Duodenal mucosa (tissue), 2 donors: ENCODE results near the gene MASP2.

Experiments
- H3K27ac ChIP-seq: one replicate; pipeline ENCODE4 v1.7.0; 2013; ENCODE audit warnings: low read depth, low read length
- H3K27me3 ChIP-seq, 2 donors: one replicate each; pipeline ENCODE4 v1.7.0; 2013; ENCODE audit warnings: low read length in 2 of 2, control low read depth in 1 of 2; ENCODE audit not compliant: insufficient read depth in 2 of 2, control insufficient read depth in 1 of 2
- H3K36me3 ChIP-seq, 2 donors: one replicate each; pipeline ENCODE4 v1.7.0; 2013; ENCODE audit warnings: low read length in 2 of 2, control low read depth in 1 of 2; ENCODE audit not compliant: insufficient read depth in 2 of 2, control insufficient read depth in 1 of 2
- H3K4me1 ChIP-seq, 2 donors: one replicate each; pipeline ENCODE4 v1.7.0; 2013; ENCODE audit warnings: low read length in 2 of 2, control low read depth in 1 of 2; ENCODE audit not compliant: insufficient read depth in 2 of 2, control insufficient read depth in 1 of 2
- H3K4me3 ChIP-seq, 2 donors: one replicate each; pipeline ENCODE4 v1.7.0; 2013; ENCODE audit warnings: low read length in 2 of 2, low read depth in 1 of 2
- H3K9ac ChIP-seq, 2 donors: one replicate each; pipeline ENCODE4 v1.7.0; 2013; ENCODE audit warnings: low read length in 2 of 2, low read depth in 1 of 2
- H3K9me3 ChIP-seq, 2 donors: one replicate each; pipeline ENCODE4 v1.7.0; 2013; ENCODE audit warnings: low read length in 2 of 2, control low read depth in 1 of 2; ENCODE audit not compliant: control insufficient read depth in 1 of 2

MASP2 gene

DNA sequence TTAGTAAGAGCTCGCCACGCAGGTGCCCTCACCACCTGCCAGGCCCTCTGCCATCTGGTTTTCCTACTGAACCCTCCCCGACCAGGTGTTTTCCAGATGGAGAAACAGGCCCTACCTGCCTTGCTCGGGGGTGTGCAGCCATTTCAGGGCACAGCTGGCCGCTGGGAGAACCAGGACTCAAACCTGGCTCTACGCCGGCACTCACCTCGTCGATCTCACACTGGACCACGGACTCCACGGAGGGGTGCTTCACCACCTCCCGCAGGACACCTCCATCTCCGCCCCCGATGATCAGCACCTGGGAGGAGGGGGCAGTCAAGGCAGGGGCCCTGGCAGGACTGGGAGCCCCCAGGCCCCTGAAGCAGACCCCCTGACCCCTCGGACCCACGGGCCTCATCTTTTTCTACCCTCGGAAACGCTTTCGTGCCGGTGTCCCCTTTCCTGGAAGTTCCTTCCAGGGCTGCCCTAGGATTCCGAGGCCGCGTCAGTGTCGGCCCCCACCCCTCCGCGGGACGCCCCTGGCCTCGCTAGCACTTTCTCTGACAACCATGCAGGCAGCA is 11.6 kb upstream of the MASP2 start:
- H3K27ac ChIP-seq = no peak overlapping the region
- no peaks in the 10 kb centered on the region for H3K27me3 ChIP-seq
- peak overlapping the region; percentile 56 to 77 for H3K9ac ChIP-seq
- H3K4me1 ChIP-seq = peaks cover 14 to 25% of the 10 kb centered on the region in 2 donors
- peak overlapping the region; percentile 71 to 83 for H3K4me3 ChIP-seq
- peaks cover 0 to 22% of the 10 kb centered on the region in 2 donors for H3K36me3 ChIP-seq
- H3K9me3 ChIP-seq = no peaks in the 10 kb centered on the region

DNA sequence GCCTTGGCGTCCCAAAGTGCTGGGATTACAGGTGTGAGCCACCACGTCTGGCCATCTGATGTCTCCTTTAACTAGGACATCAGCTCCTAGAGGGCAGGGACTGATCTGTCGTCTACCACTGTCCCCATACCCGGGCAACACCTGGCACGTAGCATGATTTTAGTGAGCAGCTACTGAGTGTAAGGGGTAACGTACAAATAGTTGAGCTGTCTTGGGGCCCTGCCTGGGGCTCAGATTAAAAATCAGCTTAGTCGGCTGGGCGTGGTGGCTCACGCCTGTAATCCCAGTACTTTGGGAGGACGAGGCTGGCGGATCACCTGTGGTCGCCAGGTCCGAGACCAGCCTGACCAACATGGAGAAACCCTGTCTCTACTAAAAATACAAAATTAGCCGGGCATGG is 11.0 kb upstream of the MASP2 start:
- H3K27ac ChIP-seq = no peak overlapping the region
- H3K4me1 ChIP-seq = peaks cover 15 to 27% of the 10 kb centered on the region in 2 donors
- peaks cover 0 to 22% of the 10 kb centered on the region in 2 donors for H3K36me3 ChIP-seq
- no peak overlapping the region for H3K4me3 ChIP-seq
- no peak overlapping the region for H3K9ac ChIP-seq
- no peaks in the 10 kb centered on the region for H3K9me3 ChIP-seq
- H3K27me3 ChIP-seq = no peaks in the 10 kb centered on the region

DNA sequence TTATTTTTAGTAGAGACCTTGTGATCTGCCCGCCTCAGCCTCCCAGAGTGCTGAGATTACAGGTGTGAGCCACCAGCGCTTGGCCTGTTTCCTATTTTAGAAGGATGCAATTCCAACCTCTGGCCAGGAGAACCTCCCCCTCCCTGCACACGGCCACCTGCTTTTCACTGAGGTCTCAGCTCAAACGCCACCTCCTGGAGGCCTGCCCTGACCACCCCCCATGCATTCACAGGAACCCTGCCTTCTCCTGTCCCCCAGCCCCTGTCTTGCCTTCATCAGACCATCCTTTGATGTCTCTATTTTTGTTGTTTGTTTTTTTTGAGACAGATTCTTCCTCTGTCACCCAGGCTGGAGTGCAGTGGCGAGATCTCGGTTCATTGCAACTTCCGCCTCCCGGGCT is 10.4 kb upstream of the MASP2 start:
- Histone ChIP-seq H3K4me3 (no peak overlapping the region), H3K4me1 (peaks cover 18 to 32% of the 10 kb centered on the region in 2 donors), H3K9me3 (no peaks in the 10 kb centered on the region), H3K27ac (no peak overlapping the region), H3K36me3 (peaks cover 0 to 22% of the 10 kb centered on the region in 2 donors), H3K27me3 (no peaks in the 10 kb centered on the region), H3K9ac (no peak overlapping the region)

DNA sequence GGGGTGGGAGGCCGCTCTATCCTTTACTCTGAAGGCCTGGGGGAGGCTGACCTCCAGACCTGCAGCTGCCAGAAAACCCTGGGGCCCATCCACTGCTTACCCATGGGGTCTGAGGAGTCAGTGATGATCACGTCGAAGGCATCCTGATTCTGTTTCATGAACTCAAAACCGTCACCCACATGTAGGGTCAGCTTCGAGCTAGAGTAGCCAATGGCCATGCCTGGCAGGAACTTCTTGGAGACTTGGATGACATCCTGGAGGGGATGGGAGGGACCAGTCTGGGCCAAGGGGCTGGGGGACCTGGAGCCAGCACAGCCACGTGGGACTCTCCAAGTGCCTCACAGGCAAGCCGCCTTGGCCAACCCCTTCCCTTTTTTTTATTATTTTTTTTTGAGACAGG is 9.5 kb upstream of the MASP2 start:
- Histone ChIP-seq H3K36me3 (peaks cover 0 to 22% of the 10 kb centered on the region in 2 donors), H3K9ac (no peak overlapping the region)

DNA sequence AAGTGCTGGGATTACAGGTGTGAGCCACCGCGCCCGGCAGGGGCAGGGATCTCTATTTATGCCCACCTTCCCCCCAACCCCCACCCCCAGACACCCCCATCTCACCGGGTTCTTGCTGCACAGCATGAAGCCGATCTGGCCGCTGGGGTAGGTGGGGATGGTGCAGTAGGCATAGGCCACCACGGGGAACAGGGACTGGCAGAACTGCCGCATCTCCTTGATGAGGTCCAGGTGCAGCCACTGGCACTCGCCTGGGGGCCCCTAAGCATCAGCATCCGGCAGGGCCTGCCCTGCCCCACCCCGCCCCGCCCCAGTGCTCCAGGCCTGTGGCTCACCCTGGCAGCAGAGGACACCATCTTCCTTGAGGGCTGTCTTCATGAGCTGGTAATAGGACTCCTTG is 8.6 kb upstream of the MASP2 start:
- Histone ChIP-seq H3K36me3 (peaks cover 0 to 22% of the 10 kb centered on the region in 2 donors), H3K9ac (no peak overlapping the region), H3K27ac (no peak overlapping the region), H3K27me3 (no peaks in the 10 kb centered on the region), H3K9me3 (no peaks in the 10 kb centered on the region), H3K4me1 (peaks cover 14 to 23% of the 10 kb centered on the region in 2 donors), H3K4me3 (no peak overlapping the region)

More for the DNA sequence above, 9.5 kb upstream of the MASP2 start:
- Histone ChIP-seq H3K9me3 (no peaks in the 10 kb centered on the region), H3K4me3 (no peak overlapping the region), H3K27me3 (no peaks in the 10 kb centered on the region), H3K4me1 (peaks cover 18 to 30% of the 10 kb centered on the region in 2 donors), H3K27ac (no peak overlapping the region)

DNA sequence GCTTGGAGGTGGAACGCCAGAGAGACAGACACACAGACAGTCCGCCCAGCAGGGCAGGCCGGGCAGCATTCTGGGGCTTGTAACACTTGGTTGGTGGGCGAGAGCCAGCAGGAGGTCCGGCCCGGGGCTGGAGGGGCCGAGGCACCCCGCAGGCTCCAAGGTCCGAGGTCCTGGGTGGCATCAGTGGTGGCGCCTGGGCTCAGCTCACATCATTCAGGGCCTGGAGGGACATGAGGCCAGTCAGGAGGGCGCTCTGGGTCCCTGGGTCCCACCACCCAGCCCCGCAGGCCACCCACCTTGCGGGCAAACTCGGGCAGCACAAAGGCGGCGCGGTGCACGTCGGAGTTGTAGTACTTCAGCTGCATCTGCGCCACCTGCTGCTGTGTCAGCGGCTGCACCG is 7.6 kb upstream of the MASP2 start:
- no peak overlapping the region for H3K4me3 ChIP-seq
- H3K4me1 ChIP-seq = peaks cover 13 to 20% of the 10 kb centered on the region in 2 donors
- no peak overlapping the region for H3K9ac ChIP-seq
- H3K36me3 ChIP-seq = peaks cover 0 to 22% of the 10 kb centered on the region in 2 donors
- H3K9me3 ChIP-seq = no peaks in the 10 kb centered on the region
- H3K27me3 ChIP-seq = no peaks in the 10 kb centered on the region
- H3K27ac ChIP-seq = no peak overlapping the region

DNA sequence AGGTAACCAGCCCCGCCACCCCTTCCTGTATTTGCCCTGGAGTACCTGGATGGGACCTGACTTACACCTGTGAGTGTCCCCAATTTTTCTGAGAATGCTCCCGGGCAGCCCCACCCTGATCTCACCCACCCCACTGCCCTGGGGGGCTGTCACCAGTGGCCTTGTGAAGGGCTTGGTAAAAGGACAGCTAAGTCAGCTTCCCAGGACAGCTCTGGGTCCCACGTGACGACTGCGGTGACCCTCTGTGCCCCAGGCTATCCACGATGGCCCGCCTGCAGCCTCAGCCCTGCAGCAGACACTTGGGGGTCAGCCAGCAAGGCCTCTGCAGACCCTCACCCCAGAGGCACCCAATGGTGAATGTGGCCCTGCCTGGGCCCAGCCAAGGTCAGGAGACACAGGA is 7.1 kb upstream of the MASP2 start:
- H3K4me3 ChIP-seq = no peak overlapping the region

DNA sequence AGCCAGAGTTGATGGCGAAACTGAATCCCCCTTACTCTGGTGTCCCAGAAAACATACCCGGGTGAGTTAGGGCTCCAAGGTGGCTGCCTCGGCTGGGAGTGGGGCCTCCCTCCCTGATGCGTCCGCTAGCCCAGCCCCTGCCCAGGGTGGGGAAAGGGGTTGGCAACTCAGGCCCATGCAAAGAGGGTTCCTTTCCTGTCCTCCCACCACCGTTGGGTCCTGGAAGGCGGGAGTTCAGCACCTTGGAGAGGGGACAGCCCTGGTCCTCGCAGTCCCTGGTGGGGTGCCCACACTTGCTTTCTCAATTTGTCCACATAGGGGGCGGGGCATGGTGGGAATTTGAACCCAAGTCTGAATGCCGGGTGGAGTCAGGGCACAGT is 6.7 kb upstream of the MASP2 start:
- H3K27me3 ChIP-seq = no peaks in the 10 kb centered on the region
- no peak overlapping the region for H3K9ac ChIP-seq
- H3K27ac ChIP-seq = no peak overlapping the region
- H3K4me3 ChIP-seq = no peak overlapping the region
- no peaks in the 10 kb centered on the region for H3K9me3 ChIP-seq
- peaks cover 8 to 13% of the 10 kb centered on the region in 2 donors for H3K4me1 ChIP-seq
- peaks cover 0 to 22% of the 10 kb centered on the region in 2 donors for H3K36me3 ChIP-seq

More for the DNA sequence above, 7.1 kb upstream of the MASP2 start:
- Histone ChIP-seq H3K36me3 (peaks cover 0 to 22% of the 10 kb centered on the region in 2 donors), H3K27ac (no peak overlapping the region), H3K9ac (no peak overlapping the region), H3K27me3 (no peaks in the 10 kb centered on the region), H3K9me3 (no peaks in the 10 kb centered on the region), H3K4me1 (peaks cover 12 to 17% of the 10 kb centered on the region in 2 donors)

DNA sequence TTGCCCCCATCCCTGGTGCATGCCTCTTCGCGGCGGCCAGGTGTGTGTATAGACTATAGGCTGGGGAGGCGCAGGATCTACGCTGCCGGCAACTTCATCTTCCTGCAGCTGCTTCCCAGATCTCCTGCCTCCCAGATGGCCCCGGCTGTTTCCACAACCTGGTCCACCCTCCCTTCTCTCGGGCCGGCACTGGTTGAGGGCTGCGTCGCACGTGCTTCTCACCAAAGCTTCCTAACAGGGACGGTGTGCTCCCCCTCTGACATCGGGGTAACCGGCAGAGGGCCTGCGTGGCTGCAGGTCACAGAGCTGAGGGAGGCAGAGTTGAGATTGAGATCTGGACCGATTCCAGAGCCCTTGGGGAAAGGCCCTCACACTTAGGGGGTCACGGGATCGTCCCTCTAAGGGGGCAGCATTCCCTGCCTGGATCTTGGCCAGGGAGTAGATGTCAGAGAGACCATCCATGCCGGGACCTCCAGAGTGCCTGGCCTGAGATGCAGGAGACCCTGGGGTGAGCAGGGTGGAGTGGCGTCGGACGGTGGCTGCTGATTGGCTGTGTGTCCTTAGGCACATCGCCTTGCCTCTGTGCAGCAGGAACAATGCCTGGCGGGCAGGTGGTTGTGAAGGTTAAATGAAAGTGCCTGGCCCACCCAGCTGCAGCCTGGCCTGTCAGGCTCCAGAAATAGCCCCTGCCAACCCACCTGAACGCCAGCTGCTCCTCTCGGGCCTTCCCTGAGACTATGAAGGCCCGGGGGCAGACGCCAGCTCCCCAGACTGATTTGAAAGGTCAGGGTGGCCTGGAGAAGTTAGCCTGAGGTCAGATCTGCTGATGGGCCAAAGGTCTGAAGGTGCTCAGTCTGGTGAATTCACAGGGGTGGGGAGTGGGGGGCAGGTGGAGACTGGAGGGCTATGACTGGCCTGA is 6.1 kb upstream of the MASP2 start:
- H3K4me3 ChIP-seq = no peak overlapping the region
- H3K9me3 ChIP-seq = no peaks in the 10 kb centered on the region
- H3K36me3 ChIP-seq = peaks cover 0 to 22% of the 10 kb centered on the region in 2 donors
- H3K4me1 ChIP-seq = peaks cover 4 to 9% of the 10 kb centered on the region in 2 donors
- H3K27ac ChIP-seq = peak overlapping the region; percentile 3
- H3K27me3 ChIP-seq = no peaks in the 10 kb centered on the region
- no peak overlapping the region for H3K9ac ChIP-seq

DNA sequence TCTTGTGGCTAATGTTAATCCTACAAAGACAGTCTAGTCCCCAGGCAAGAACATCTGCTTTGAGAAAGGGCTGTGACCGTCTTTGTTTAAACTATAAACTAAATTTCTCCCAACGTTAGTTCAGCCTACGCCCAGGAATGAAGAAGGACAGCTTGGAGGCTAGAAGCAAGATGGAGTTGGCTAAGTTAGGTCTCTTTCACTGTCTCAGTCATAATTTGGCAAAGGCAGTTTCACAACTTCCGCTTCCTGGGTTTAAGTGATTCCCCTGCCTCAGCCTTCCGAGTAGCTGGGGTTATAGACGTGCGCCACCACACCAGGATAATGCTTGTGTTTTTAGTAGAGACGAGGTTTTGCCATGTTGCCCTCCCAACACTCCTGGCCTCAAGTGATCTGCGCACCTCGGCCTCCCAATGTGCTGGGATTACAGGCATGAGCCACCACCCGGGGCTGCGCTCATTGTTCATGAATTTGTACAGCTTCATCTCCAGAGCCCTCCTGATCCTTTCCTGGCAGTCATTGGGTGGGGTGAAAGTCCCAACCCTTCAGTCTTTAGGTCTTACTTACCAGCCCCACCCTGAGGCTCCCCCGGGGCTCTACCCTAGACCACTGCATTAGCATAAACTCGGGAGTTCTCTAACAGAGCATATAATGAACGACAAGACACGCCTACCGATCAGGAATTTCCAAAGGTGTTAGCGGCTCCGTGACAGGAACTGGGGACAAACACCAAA is 4.9 kb upstream of the MASP2 start:
- no peak overlapping the region for H3K9ac ChIP-seq
- H3K36me3 ChIP-seq = peaks cover 0 to 16% of the 10 kb centered on the region in 2 donors
- H3K27ac ChIP-seq = no peak overlapping the region

More for the DNA sequence above, 4.9 kb upstream of the MASP2 start:
- Histone ChIP-seq H3K9me3 (no peaks in the 10 kb centered on the region), H3K4me1 (peaks cover 4 to 9% of the 10 kb centered on the region in 2 donors), H3K4me3 (no peak overlapping the region), H3K27me3 (no peaks in the 10 kb centered on the region)
